Endothelial cell of umbilical vein (primary cell): ENCODE data around the gene PPM1L. TPM values are rescaled to one million over a fixed set of nuclear protein-coding genes. Genes with fewer than 3 reads are reported as not detected.
A peak's percentile ranks its signal among the peaks of the same experiment; 100 is the strongest.

Experiments
- BruUV-seq: library from RNA; stranded (reverse); fragments of 400-500 nt; replicated peaks from 2 replicates; lab custom pipeline; 2021; lab: Mats Ljungman, UMichigan
- CTCF ChIA-PET: fragments of 300-600, 350-600 bp; sonication (Branson Sonifier 250); formaldehyde crosslinking; loops from one replicate; lab custom pipeline; 2021; ENCODE audit warnings: antibody characterized with exemption, inconsistent platforms; lab: Charles Lee
- POLR2A ChIA-PET: fragments of 300-600, 350-600 bp; sonication (Branson Sonifier 250); formaldehyde crosslinking; loops from one replicate; lab custom pipeline; 2021; ENCODE audit warnings: antibody characterized with exemption, inconsistent platforms; lab: Charles Lee
- DNase-seq: peaks from one replicate; pipeline ENCODE4 v3.0.0-alpha.2; 2011; ENCODE audit warnings: low read depth, low spot score
- FAIRE-seq: peaks from 2 replicates; lab custom pipeline; 2011; peaks lifted over from hg19 to GRCh38; lab: Jason Lieb, UNC
- H2AFZ ChIP-seq: 2 replicates; pipeline ENCODE4 v1.6.0; 2012; ENCODE audit warnings: low read depth, low read length, control low read depth, inconsistent platforms
- H3K27ac ChIP-seq: 2 replicates; pipeline ENCODE4 v1.5.1; 2011; ENCODE audit warnings: low read depth, mild to moderate bottlenecking, control low read depth, low read length, moderate library complexity; ENCODE audit not compliant: insufficient read depth
- H3K27me3 ChIP-seq, 2 experiments: 2 replicates each; pipeline versions ENCODE4 v1.6.0 to v1.6.1; 2011; ENCODE audit warnings: low read length in 2 of 2, mixed read lengths in 1 of 2; ENCODE audit not compliant: control insufficient read depth in 2 of 2, insufficient read depth in 2 of 2
- H3K36me3 ChIP-seq, 2 experiments: 2 replicates in 1 of 2; 3 replicates in 1 of 2; pipeline ENCODE4 v1.5.1; 2011; ENCODE audit warnings: low read length in 2 of 2, mild to moderate bottlenecking in 1 of 2, moderate library complexity in 1 of 2; ENCODE audit not compliant: control insufficient read depth in 2 of 2, insufficient read depth in 2 of 2; ENCODE audit errors: extremely low read depth in 1 of 2
- H3K4me1 ChIP-seq: 3 replicates; pipeline ENCODE4 v1.5.1; 2011; ENCODE audit warnings: mild to moderate bottlenecking, low read length; ENCODE audit not compliant: control insufficient read depth, insufficient read depth; ENCODE audit errors: extremely low read depth
- H3K4me2 ChIP-seq: 2 replicates; pipeline ENCODE4 v1.6.1; 2011; ENCODE audit warnings: low read length, control low read depth, mixed read lengths; ENCODE audit not compliant: insufficient read depth
- H3K4me3 ChIP-seq, 3 experiments: fragments of 200-600 bp in 1 of 3; sonication (generic), shearing (Covaris generic) in 1 of 3; replicated peaks in 1 of 3; 2 replicates each; pipeline ENCODE4 v1.5.1; 2011 to 2016; ENCODE audit warnings: control low read depth in 3 of 3, low read length in 3 of 3, mild to moderate bottlenecking in 2 of 3, inconsistent platforms in 1 of 3, low read depth in 1 of 3, moderate library complexity in 1 of 3; ENCODE audit not compliant: insufficient read depth in 1 of 3
- H3K79me2 ChIP-seq: 2 replicates; pipeline ENCODE4 v1.6.0; 2012; ENCODE audit warnings: low read length, inconsistent platforms; ENCODE audit not compliant: control insufficient read depth, insufficient read depth
- H3K9ac ChIP-seq: replicated peaks from 2 replicates; pipeline ENCODE3; 2011; ENCODE audit warnings: low read length, control low read depth; ENCODE audit not compliant: insufficient read depth; ENCODE audit errors: extremely low read depth
- H3K9me1 ChIP-seq: replicated peaks from 3 replicates; pipeline ENCODE4 v1.6.0; 2011; ENCODE audit warnings: mild to moderate bottlenecking, low read length; ENCODE audit not compliant: control insufficient read depth, insufficient read depth; ENCODE audit errors: extremely low read depth
- H3K9me3 ChIP-seq: replicated peaks from 2 replicates; pipeline ENCODE4 v1.5.1; 2012; ENCODE audit warnings: low read length, inconsistent platforms; ENCODE audit not compliant: control insufficient read depth, insufficient read depth
- H4K20me1 ChIP-seq: replicated peaks from 2 replicates; pipeline ENCODE3; 2011; ENCODE audit warnings: mild to moderate bottlenecking, low read length; ENCODE audit not compliant: control insufficient read depth, insufficient read depth; ENCODE audit errors: extremely low read depth
- EZH2 ChIP-seq: IDR thresholded peaks from 2 replicates; pipeline ENCODE4 v1.6.1; 2012; ENCODE audit warnings: borderline replicate concordance, low read depth, mild to moderate bottlenecking, moderate library complexity, low read length, inconsistent platforms; ENCODE audit not compliant: severe bottlenecking
- FOS ChIP-seq: IDR thresholded peaks from 2 replicates; pipeline ENCODE4 v1.6.1; 2011; ENCODE audit warnings: mild to moderate bottlenecking, low read length, moderate library complexity, borderline replicate concordance; ENCODE audit not compliant: insufficient read depth
- GATA2 ChIP-seq: IDR thresholded peaks from 2 replicates; pipeline ENCODE4 v1.7.0; 2011; ENCODE audit warnings: low read depth, mild to moderate bottlenecking, moderate library complexity, mixed read lengths, low read length; ENCODE audit not compliant: insufficient read length, insufficient read depth
- POLR2A ChIP-seq: IDR thresholded peaks from 2 replicates; pipeline ENCODE4 v1.6.1; 2012; ENCODE audit warnings: low read depth, mild to moderate bottlenecking, control low read depth, low read length
- dilution Hi-C: fragments of 300-500 bp; cut with MboI; formaldehyde crosslinking; loops from one replicate; pipeline ENCODE4 v1.15.0; 2019; ENCODE audit warnings: low sequenced_read_pairs; ENCODE audit not compliant: extremely low pct_ligation_motif_present
- intact Hi-C: fragments of 100-400 bp; cut with micrococcal nuclease; formaldehyde crosslinking; loops from one replicate; pipeline ENCODE4 v1.10.0; 2022
- polyA plus RNA-seq, 4 experiments: library from polyadenylated mRNA; depleted of rRNA in 3 of 4; stranded (reverse) in 3 of 4; unstranded in 1 of 4; fragments of >200 nt; gene quantifications; 2 replicates each; pipeline versions ENCODE4 v1.2.1 to v1.2.3, GENCODE V29; 2011 to 2012; ENCODE audit warnings: missing spikeins in 1 of 4
- total RNA-seq: library from RNA; stranded (reverse); gene quantifications from 2 replicates; pipeline ENCODE4 v1.2.3, GENCODE V29; 2021
- TF ChIP-seq, protein P1 (sequence below): IDR thresholded peaks from 2 replicates; pipeline ENCODE4 v1.6.1; 2011; ENCODE audit not compliant: insufficient read depth, insufficient read length
- TF ChIP-seq, protein P2 (sequence below), 2 donors: IDR thresholded peaks; 1 replicate in 1 of 2; 2 replicates in 1 of 2; pipeline ENCODE4 v1.5.1; 2011; ENCODE audit warnings: low read length in 2 of 2, mild to moderate bottlenecking in 2 of 2, moderate library complexity in 2 of 2, control low read depth in 1 of 2, inconsistent platforms in 1 of 2, low read depth in 1 of 2; ENCODE audit not compliant: insufficient read depth in 1 of 2; ENCODE audit errors: extremely low read depth in 1 of 2

The PPM1L gene
- total and polyA plus RNA-seq, 2 donors (not counting 3 experiments of a cell fraction or from before 2014, with no cell fraction given): 0.63 to 2.9 TPM

DNA sequence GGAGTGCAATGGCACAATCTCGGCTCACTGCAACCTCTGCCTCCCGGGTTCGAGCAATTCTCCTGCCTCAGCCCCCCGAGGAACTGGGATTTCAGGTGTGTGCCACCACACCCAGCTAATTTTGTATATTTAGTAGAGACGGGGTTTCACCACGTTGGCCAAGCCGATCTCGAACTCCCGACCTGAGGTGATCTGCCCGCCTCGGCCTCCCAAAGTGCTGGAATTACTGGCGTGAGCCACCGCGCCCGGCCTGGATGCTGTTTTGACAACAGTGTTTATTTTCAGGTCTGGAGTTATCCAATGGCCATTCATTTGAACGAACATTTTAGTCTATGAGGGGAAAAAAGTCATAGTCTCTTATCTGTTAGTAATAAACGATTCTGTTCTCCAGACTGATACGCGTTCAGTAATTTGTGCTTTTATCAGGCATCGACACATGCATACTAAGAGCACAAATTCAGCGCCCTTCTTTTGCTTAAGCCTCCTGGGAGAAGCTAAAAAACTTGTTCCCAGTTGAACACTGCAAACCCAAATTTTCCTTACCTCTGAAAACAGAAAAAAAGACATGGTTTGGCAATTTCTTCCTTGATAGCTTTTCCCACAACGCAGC, 347.9 kb downstream of the PPM1L start:
- Histone ChIP-seq H3K4me2 (peak overlapping the region; percentile 65), H2AFZ (peak overlapping the region; percentile 79), H3K4me1 (peaks cover 3% of the 10 kb centered on the region), H3K4me3 (peak overlapping the region; percentile 27 to 84 (median 52)), H3K27me3 (no peaks in the 10 kb centered on the region), H3K27ac (peak overlapping the region; percentile 26), H3K79me2 (no peaks in the 10 kb centered on the region), H3K9me3 (no peaks in the 10 kb centered on the region), H3K9me1 (no peaks in the 10 kb centered on the region), H3K36me3 (peaks cover 3 to 4% of the 10 kb centered on the region in 2 experiments), H3K9ac (peak overlapping the region; percentile 67), H4K20me1 (no peaks in the 10 kb centered on the region)
- CTCF ChIA-PET: interaction anchor here (0.7 to 1.2 kb wide), 2 partner anchors 147 to 171 kb away, joined by 4 read pairs; no protein-coding TSS in a partner anchor
- POLR2A ChIA-PET: no interaction called here
- dilution Hi-C loops: no loop called here
- FAIRE-seq (no peak), DNase-seq (no peak)
- no TSS peak for BruUV-seq
- intact Hi-C loops: loop anchor here (1.0 to 2.0 kb wide), 4 partner anchors 33 to 117 kb away; partner anchors contain the start of gene NMD3
- TF ChIP-seq, protein P1, sequence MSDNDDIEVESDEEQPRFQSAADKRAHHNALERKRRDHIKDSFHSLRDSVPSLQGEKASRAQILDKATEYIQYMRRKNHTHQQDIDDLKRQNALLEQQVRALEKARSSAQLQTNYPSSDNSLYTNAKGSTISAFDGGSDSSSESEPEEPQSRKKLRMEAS: no peak
- TF ChIP-seq GATA2: no peak
- no peak for TF ChIP-seq POLR2A
- TF ChIP-seq, protein P2, sequence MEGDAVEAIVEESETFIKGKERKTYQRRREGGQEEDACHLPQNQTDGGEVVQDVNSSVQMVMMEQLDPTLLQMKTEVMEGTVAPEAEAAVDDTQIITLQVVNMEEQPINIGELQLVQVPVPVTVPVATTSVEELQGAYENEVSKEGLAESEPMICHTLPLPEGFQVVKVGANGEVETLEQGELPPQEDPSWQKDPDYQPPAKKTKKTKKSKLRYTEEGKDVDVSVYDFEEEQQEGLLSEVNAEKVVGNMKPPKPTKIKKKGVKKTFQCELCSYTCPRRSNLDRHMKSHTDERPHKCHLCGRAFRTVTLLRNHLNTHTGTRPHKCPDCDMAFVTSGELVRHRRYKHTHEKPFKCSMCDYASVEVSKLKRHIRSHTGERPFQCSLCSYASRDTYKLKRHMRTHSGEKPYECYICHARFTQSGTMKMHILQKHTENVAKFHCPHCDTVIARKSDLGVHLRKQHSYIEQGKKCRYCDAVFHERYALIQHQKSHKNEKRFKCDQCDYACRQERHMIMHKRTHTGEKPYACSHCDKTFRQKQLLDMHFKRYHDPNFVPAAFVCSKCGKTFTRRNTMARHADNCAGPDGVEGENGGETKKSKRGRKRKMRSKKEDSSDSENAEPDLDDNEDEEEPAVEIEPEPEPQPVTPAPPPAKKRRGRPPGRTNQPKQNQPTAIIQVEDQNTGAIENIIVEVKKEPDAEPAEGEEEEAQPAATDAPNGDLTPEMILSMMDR (IDR thresholded peaks at IDR 0.05; ENCODE audit: extremely low read depth in 1 of 2, insufficient read depth in 1 of 2, low read depth in 1 of 2, low read length in 2 of 2): no peak
- no peak for TF ChIP-seq FOS
- TF ChIP-seq EZH2: no peak
